ENCODE measurements around the gene MYO6.

DNA sequence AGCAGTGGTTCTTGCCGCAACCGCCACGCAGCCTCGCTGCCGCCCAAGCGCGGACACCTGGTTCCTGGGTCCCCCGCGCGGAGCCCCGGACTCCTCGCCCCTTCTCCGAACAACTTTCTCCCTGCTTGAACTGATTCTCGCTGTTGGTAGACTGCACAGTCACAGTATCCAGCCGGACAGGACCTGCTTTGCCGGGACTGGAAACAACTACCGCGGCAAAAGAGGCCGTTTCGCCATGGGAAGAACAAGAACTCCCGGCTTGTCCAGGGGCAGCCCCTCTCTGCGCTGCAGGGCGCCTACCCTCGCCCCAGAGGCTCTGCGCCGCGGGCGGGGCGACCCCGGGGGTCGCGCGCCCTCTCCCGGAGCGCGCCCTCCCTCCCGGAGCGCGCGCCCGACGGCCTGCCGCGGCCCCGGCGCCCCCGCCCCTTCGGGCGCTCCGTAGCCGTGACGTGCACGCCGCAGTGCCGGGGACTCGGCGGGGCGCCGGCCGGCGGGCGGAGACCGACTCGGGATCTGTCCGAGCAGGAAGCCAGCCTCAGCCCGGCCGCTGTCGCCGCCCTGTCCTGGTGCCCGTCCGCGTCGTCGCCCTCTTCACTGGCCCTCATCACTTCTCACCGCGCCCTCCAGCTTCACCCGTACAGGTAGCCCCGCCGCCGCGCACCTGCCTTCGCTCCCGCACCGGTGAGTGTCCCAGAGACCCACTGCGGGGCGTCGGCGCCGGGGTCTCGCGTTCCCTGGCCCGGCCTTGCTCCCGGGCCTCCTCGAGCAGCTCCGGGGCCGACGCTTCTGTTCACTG, at the start of gene MYO6:
- TF ChIP-seq, protein P1, sequence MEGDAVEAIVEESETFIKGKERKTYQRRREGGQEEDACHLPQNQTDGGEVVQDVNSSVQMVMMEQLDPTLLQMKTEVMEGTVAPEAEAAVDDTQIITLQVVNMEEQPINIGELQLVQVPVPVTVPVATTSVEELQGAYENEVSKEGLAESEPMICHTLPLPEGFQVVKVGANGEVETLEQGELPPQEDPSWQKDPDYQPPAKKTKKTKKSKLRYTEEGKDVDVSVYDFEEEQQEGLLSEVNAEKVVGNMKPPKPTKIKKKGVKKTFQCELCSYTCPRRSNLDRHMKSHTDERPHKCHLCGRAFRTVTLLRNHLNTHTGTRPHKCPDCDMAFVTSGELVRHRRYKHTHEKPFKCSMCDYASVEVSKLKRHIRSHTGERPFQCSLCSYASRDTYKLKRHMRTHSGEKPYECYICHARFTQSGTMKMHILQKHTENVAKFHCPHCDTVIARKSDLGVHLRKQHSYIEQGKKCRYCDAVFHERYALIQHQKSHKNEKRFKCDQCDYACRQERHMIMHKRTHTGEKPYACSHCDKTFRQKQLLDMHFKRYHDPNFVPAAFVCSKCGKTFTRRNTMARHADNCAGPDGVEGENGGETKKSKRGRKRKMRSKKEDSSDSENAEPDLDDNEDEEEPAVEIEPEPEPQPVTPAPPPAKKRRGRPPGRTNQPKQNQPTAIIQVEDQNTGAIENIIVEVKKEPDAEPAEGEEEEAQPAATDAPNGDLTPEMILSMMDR (conservative IDR thresholded peaks at IDR 0.05; ENCODE audit: low read length), result no peak
- no peak for TF ChIP-seq EZH2phosphoT487 (IDR thresholded peaks at IDR 0.05; ENCODE audit: borderline replicate concordance, low read depth, low read length)

All from OCI-LY7 (cell line).